Ovary (tissue), 9 donors: ENCODE measurements around the gene ASPHD1. TPM values are rescaled to one million over a fixed set of nuclear protein-coding genes. Genes with fewer than 3 reads are reported as not detected.

Source experiments
- DNase-seq, 5 donors: peaks; one replicate each; pipeline ENCODE4 v3.0.0-alpha.2; 2019 to 2020
- H3K27ac ChIP-seq, 2 donors: fragments of 200-600 bp; one replicate each; pipeline versions ENCODE4 v1.5.1 to v1.8.0; 2019 to 2022
- H3K27me3 ChIP-seq: fragments of 200-600 bp; one replicate; pipeline ENCODE4 v1.8.0; 2022
- H3K36me3 ChIP-seq: fragments of 200-600 bp; sonication (generic); one replicate; pipeline ENCODE4 v1.5.1; 2019
- H3K4me1 ChIP-seq: one replicate; pipeline ENCODE4 v1.8.1; 2013; ENCODE audit warnings: mild to moderate bottlenecking, moderate library complexity; ENCODE audit not compliant: insufficient read depth
- H3K4me3 ChIP-seq: fragments of 200-600 bp; sonication (generic); one replicate; pipeline ENCODE4 v1.5.1; 2017
- H3K9me3 ChIP-seq, 2 donors: fragments of 200-600 bp in 1 of 2; sonication (generic) in 1 of 2; one replicate each; pipeline versions ENCODE4 v1.5.1 to v1.8.1; 2013 to 2019; ENCODE audit warnings: mild to moderate bottlenecking in 1 of 2, moderate library complexity in 1 of 2
- CTCF ChIP-seq, 3 donors: fragments of 450-650 bp in 2 of 3; fragments of 200-600 bp in 1 of 3; IDR thresholded peaks; one replicate each; pipeline versions ENCODE4 v1.5.1 to v1.8.0; 2016 to 2022; ENCODE audit warnings: antibody characterized with exemption in 3 of 3, mild to moderate bottlenecking in 1 of 3
- EP300 ChIP-seq: sonication (generic); formaldehyde crosslinking; IDR thresholded peaks from one replicate; pipeline ENCODE4 v1.6.1; 2017; ENCODE audit warnings: antibody characterized with exemption
- POLR2A ChIP-seq: fragments of 450-650 bp; IDR thresholded peaks from one replicate; pipeline ENCODE4 v1.6.1; 2017; ENCODE audit warnings: antibody characterized with exemption, mild to moderate bottlenecking, moderate library complexity
- WGBS, 3 donors: extraction: QIAGEN DNeasy Blood & Tissue Kit in 1 of 3; methylation state at CpG; one replicate each; pipeline versions ENCODE4 v1.1.5 to v1.1.7; 2013 to 2017; 5-methylcytosine and 5-hydroxymethylcytosine counted together
- intact Hi-C, 4 donors: fragments of 100-400 bp; cut with DNase I; formaldehyde crosslinking; loops; one replicate each; pipeline versions ENCODE4 v1.11.0 to v1.15.1; 2022 to 2023
- polyA plus RNA-seq, 2 donors: library from polyadenylated mRNA; stranded (reverse); fragments of 200-250 nt in 1 of 2; fragments of 350-450 nt in 1 of 2; fragmentation: Illumina TruSeq in 1 of 2; extraction: RNeasy Lipid Tissue Mini Kit (QIAGEN cat#74804) in 1 of 2; gene quantifications; one replicate each; pipeline ENCODE4 v1.2.3, GENCODE V29; 2013 to 2014
- total RNA-seq, 7 donors: library from RNA; depleted of rRNA in 2 of 7; stranded (reverse); fragments of >200 nt in 2 of 7; fragmentation: NEBNext Ultra II Directional in 3 of 7; extraction: Animal tissue kit (Norgen Biotek cat#: 25700) in 3 of 7; gene quantifications; one replicate each; pipeline versions ENCODE4 v1.1.0 to v1.2.4, GENCODE V29; 2016 to 2023
- donor health status: DM: no; HTN: no; CAD: no; lungs with moderate emphysema.
- donor health status: DM: no; HTN: no; CAD: no.
- donor health status: Bipolar disorder and iron deficiency.
- donor health status: DM: yes; HTN: yes; CAD: no.
- donor health status: DM: no; HTN: no; CAD: no.
- donor health status: DM: yes; HTN: yes; CAD: no.

ASPHD1 gene
- total and polyA plus RNA-seq, 9 donors, result 0.38 to 7.8 (median 1.2) TPM; not detected in 1

GRCh38 chr16:29950806-29951461 lies 50.6 kb downstream of the ASPHD1 start:
- no peaks in the 10 kb centered on the region for H3K27me3 ChIP-seq
- no peaks in the 10 kb centered on the region for H3K9me3 ChIP-seq
- H3K4me1 ChIP-seq, result no peaks in the 10 kb centered on the region
- WGBS, 3 donors, result 93 to 96% (median 94%) methylated on average over 4 of the region's 4 CpGs
- no peak overlapping the region for H3K27ac ChIP-seq
- no peak for DNase-seq
- H3K36me3 ChIP-seq, result no peaks in the 10 kb centered on the region
- no peak overlapping the region for H3K4me3 ChIP-seq
- TF ChIP-seq POLR2A (no peak), CTCF (IDR thresholded peaks at IDR 0.05) (no peak), EP300 (no peak)
- intact Hi-C loops, result no loop called here

GRCh38 chr16:29951625-29952365 lies 51.5 kb downstream of the ASPHD1 start:
- 84 to 89% (median 89%) methylated on average over 8 of the region's 8 CpGs for WGBS, 3 donors
- intact Hi-C loops, result no loop called here
- H3K27me3 ChIP-seq, result no peaks in the 10 kb centered on the region

More at GRCh38 chr16:29951625-29952365, 51.5 kb downstream of the ASPHD1 start:
- TF ChIP-seq POLR2A, result no peak
- TF ChIP-seq EP300, result no peak
- TF ChIP-seq CTCF (IDR thresholded peaks at IDR 0.05), result no peak
- H3K27ac ChIP-seq, result no peak overlapping the region
- no peaks in the 10 kb centered on the region for H3K4me1 ChIP-seq
- no peaks in the 10 kb centered on the region for H3K9me3 ChIP-seq
- no peaks in the 10 kb centered on the region for H3K36me3 ChIP-seq
- DNase-seq, result peak in 1 of 5 donors; percentile 8
- H3K4me3 ChIP-seq, result no peak overlapping the region

Other genes with a start within 250 kb of the ASPHD1 start
- gene SPN, start 237.2 kb upstream of the ASPHD1 start, total RNA-seq, result 1 to 10 TPM in 3 of 7 donors, under 1 TPM in 4; 0.60 to 2.3 (median 0.88) TPM
- 1 to 10 TPM in 1 of 2 donors, under 1 TPM in 1; 0.42 to 5.1 TPM for gene SPN, start 237.2 kb upstream of the ASPHD1 start, polyA plus RNA-seq
- 10 to 100 TPM; 31.8 to 67.9 (median 43.1) TPM for gene QPRT, start 221.3 kb upstream of the ASPHD1 start, total RNA-seq
- gene QPRT, start 221.3 kb upstream of the ASPHD1 start, polyA plus RNA-seq, result 10 to 100 TPM; 21.4 to 47.7 TPM
- under 1 TPM; 0.12 to 0.72 (median 0.30) TPM for gene C16orf54, start 154.5 kb upstream of the ASPHD1 start, total RNA-seq
- 1 to 10 TPM in 1 of 2 donors, under 1 TPM in 1; 0.16 to 1.7 TPM for gene C16orf54, start 154.5 kb upstream of the ASPHD1 start, polyA plus RNA-seq
- under 1 TPM in 3 of 7 donors, not detected in 4; 0.07 to 0.48 (median 0.15) TPM for gene ZG16, start 122.2 kb upstream of the ASPHD1 start, total RNA-seq
- not detected for gene ZG16, start 122.2 kb upstream of the ASPHD1 start, polyA plus RNA-seq
- 10 to 100 TPM; 15.9 to 31.0 (median 20.7) TPM for gene KIF22, start 109.7 kb upstream of the ASPHD1 start, total RNA-seq
- gene KIF22, start 109.7 kb upstream of the ASPHD1 start, polyA plus RNA-seq, result 10 to 100 TPM; 14.4 to 30.6 TPM
- gene MAZ, start 94.0 kb upstream of the ASPHD1 start, total RNA-seq, result 100 to 1,000 TPM in 5 of 7 donors, 10 to 100 TPM in 2; 50.6 to 256 (median 192) TPM
- gene MAZ, start 94.0 kb upstream of the ASPHD1 start, polyA plus RNA-seq, result 100 to 1,000 TPM; 105 to 152 TPM
- 10 to 100 TPM; 26.0 to 64.5 (median 36.0) TPM for gene PRRT2, start 88.3 kb upstream of the ASPHD1 start, total RNA-seq
- 10 to 100 TPM in 1 of 2 donors, 1 to 10 TPM in 1; 6.3 to 28.6 TPM for gene PRRT2, start 88.3 kb upstream of the ASPHD1 start, polyA plus RNA-seq
- 10 to 100 TPM; 41.3 to 83.6 (median 66.6) TPM for gene PAGR1, start 84.3 kb upstream of the ASPHD1 start, total RNA-seq
- 10 to 100 TPM; 13.9 to 63.3 TPM for gene PAGR1, start 84.3 kb upstream of the ASPHD1 start, polyA plus RNA-seq
- 100 to 1,000 TPM in 6 of 7 donors, 10 to 100 TPM in 1; 74.2 to 191 (median 138) TPM for gene MVP, start 80.0 kb upstream of the ASPHD1 start, total RNA-seq
- gene MVP, start 80.0 kb upstream of the ASPHD1 start, polyA plus RNA-seq, result 10 to 100 TPM; 56.4 to 93.3 TPM
- 100 to 1,000 TPM in 4 of 7 donors, 10 to 100 TPM in 3; 88.2 to 121 (median 110) TPM for gene CDIPT, start 37.3 kb upstream of the ASPHD1 start, total RNA-seq
- 100 to 1,000 TPM in 1 of 2 donors, 10 to 100 TPM in 1; 47.6 to 145 TPM for gene CDIPT, start 37.3 kb upstream of the ASPHD1 start, polyA plus RNA-seq
- gene SEZ6L2, start 938 bp upstream of the ASPHD1 start, total RNA-seq, result 10 to 100 TPM in 1 of 7 donors, 1 to 10 TPM in 5, under 1 TPM in 1; 0.73 to 13.3 (median 3.1) TPM
- 1 to 10 TPM; 2.9 to 5.1 TPM for gene SEZ6L2, start 938 bp upstream of the ASPHD1 start, polyA plus RNA-seq
- 10 to 100 TPM; 18.4 to 36.8 (median 25.5) TPM for gene KCTD13, start 25.7 kb downstream of the ASPHD1 start, total RNA-seq
- 10 to 100 TPM in 1 of 2 donors, 1 to 10 TPM in 1; 7.0 to 16.3 TPM for gene KCTD13, start 25.7 kb downstream of the ASPHD1 start, polyA plus RNA-seq
- 100 to 1,000 TPM in 3 of 7 donors, 10 to 100 TPM in 4; 81.3 to 143 (median 87.4) TPM for gene TMEM219, start 61.6 kb downstream of the ASPHD1 start, total RNA-seq
- 100 to 1,000 TPM in 1 of 2 donors, 10 to 100 TPM in 1; 84.1 to 124 TPM for gene TMEM219, start 61.6 kb downstream of the ASPHD1 start, polyA plus RNA-seq
- gene TAOK2, start 73.4 kb downstream of the ASPHD1 start, total RNA-seq, result 10 to 100 TPM; 24.8 to 54.0 (median 43.9) TPM
- 10 to 100 TPM; 19.4 to 33.2 TPM for gene TAOK2, start 73.4 kb downstream of the ASPHD1 start, polyA plus RNA-seq
- 10 to 100 TPM; 11.8 to 22.7 (median 17.1) TPM for gene HIRIP3, start 95.1 kb downstream of the ASPHD1 start, total RNA-seq
- 10 to 100 TPM; 15.8 to 19.0 TPM for gene HIRIP3, start 95.1 kb downstream of the ASPHD1 start, polyA plus RNA-seq
- gene INO80E, start 95.8 kb downstream of the ASPHD1 start, total RNA-seq, result 10 to 100 TPM; 23.8 to 71.1 (median 55.5) TPM
- 10 to 100 TPM; 38.8 to 81.6 TPM for gene INO80E, start 95.8 kb downstream of the ASPHD1 start, polyA plus RNA-seq
- gene DOC2A, start 110.5 kb downstream of the ASPHD1 start, total RNA-seq, result 1 to 10 TPM; 1.4 to 7.2 (median 4.7) TPM
- 1 to 10 TPM; 1.5 to 3.2 TPM for gene DOC2A, start 110.5 kb downstream of the ASPHD1 start, polyA plus RNA-seq
- gene C16orf92, start 122.7 kb downstream of the ASPHD1 start, total RNA-seq, result not detected
- not detected for gene C16orf92, start 122.7 kb downstream of the ASPHD1 start, polyA plus RNA-seq
- gene TLCD3B, start 130.8 kb downstream of the ASPHD1 start, total RNA-seq, result under 1 TPM in 1 of 7 donors, not detected in 6; 0.15 TPM
- gene TLCD3B, start 130.8 kb downstream of the ASPHD1 start, polyA plus RNA-seq, result not detected
- gene ALDOA, start 165.3 kb downstream of the ASPHD1 start, total RNA-seq, result 1,000 to 10,000 TPM in 1 of 7 donors, 100 to 1,000 TPM in 6; 395 to 1,259 (median 847) TPM
- gene ALDOA, start 165.3 kb downstream of the ASPHD1 start, polyA plus RNA-seq, result 100 to 1,000 TPM; 252 to 522 TPM
- gene PPP4C, start 175.5 kb downstream of the ASPHD1 start, total RNA-seq, result 10 to 100 TPM; 21.9 to 55.8 (median 49.1) TPM
- gene PPP4C, start 175.5 kb downstream of the ASPHD1 start, polyA plus RNA-seq, result 10 to 100 TPM; 13.7 to 58.8 TPM
- 1 to 10 TPM in 3 of 7 donors, under 1 TPM in 4; 0.23 to 1.5 (median 0.75) TPM for gene TBX6, start 191.4 kb downstream of the ASPHD1 start, total RNA-seq
- 1 to 10 TPM in 1 of 2 donors, under 1 TPM in 1; 0.08 to 1.1 TPM for gene TBX6, start 191.4 kb downstream of the ASPHD1 start, polyA plus RNA-seq
- 10 to 100 TPM; 12.7 to 94.9 (median 63.1) TPM for gene YPEL3, start 195.7 kb downstream of the ASPHD1 start, total RNA-seq
- 100 to 1,000 TPM in 1 of 2 donors, 10 to 100 TPM in 1; 30.2 to 134 TPM for gene YPEL3, start 195.7 kb downstream of the ASPHD1 start, polyA plus RNA-seq
- 1 to 10 TPM; 2.6 to 7.5 (median 4.6) TPM for gene GDPD3, start 213.0 kb downstream of the ASPHD1 start, total RNA-seq
- gene GDPD3, start 213.0 kb downstream of the ASPHD1 start, polyA plus RNA-seq, result 1 to 10 TPM; 3.7 to 4.4 TPM
- gene MAPK3, start 222.7 kb downstream of the ASPHD1 start, total RNA-seq, result 100 to 1,000 TPM in 5 of 7 donors, 10 to 100 TPM in 2; 41.7 to 136 (median 115) TPM
- gene MAPK3, start 222.7 kb downstream of the ASPHD1 start, polyA plus RNA-seq, result 100 to 1,000 TPM; 116 to 171 TPM